ENCODE data around the gene MLLT10.
"Not testable (repeated sequence)": the region's sequence is repeated elsewhere in the genome, so short reads cannot be mapped to it uniquely, and the experiment has no call there.

The MLLT10 gene

GRCh38 chr10:21529032-21529910 is 4.8 kb upstream of the MLLT10 start:
- DNase-seq: no peak

GRCh38 chr10:21530168-21530567 is 3.9 kb upstream of the MLLT10 start:
- no peak for DNase-seq

- DNase-seq: no peak
Measured at GRCh38 chr10:21530641-21531040, 3.4 kb upstream of the MLLT10 start.

GRCh38 chr10:21531164-21531563 is 2.9 kb upstream of the MLLT10 start:
- DNase-seq: no peak

- DNase-seq: no peak
Measured at GRCh38 chr10:21532694-21533466, 1.2 kb upstream of the MLLT10 start.

- no peak for DNase-seq
Measured at GRCh38 chr10:21534280-21534586, 201 bp downstream of the MLLT10 start.

GRCh38 chr10:21534604-21535493 is 817 bp downstream of the MLLT10 start:
- peak; percentile 42 for DNase-seq

- no peak for DNase-seq
Measured at GRCh38 chr10:21535494-21535965, 1.5 kb downstream of the MLLT10 start.

- DNase-seq: not testable (repeated sequence)
Measured at GRCh38 chr10:21535976-21536375, 1.9 kb downstream of the MLLT10 start.

GRCh38 chr10:21536874-21537273 is 2.8 kb downstream of the MLLT10 start:
- no peak for DNase-seq

- not testable (repeated sequence) for DNase-seq
Measured at GRCh38 chr10:21540701-21541100, 6.7 kb downstream of the MLLT10 start.

GRCh38 chr10:21547246-21547645 is 13.2 kb downstream of the MLLT10 start:
- no peak for DNase-seq

GRCh38 chr10:21552638-21553037 is 18.6 kb downstream of the MLLT10 start:
- DNase-seq: no peak

- DNase-seq: no peak
Measured at GRCh38 chr10:21556527-21556926, 22.5 kb downstream of the MLLT10 start.

- DNase-seq: not testable (repeated sequence)
Measured at GRCh38 chr10:21558984-21559383, 25.0 kb downstream of the MLLT10 start.

GRCh38 chr10:21570761-21571521 is 36.9 kb downstream of the MLLT10 start:
- DNase-seq: no peak

- no peak for DNase-seq
Measured at GRCh38 chr10:21572578-21572977, 38.5 kb downstream of the MLLT10 start.

GRCh38 chr10:21574514-21574913 is 40.5 kb downstream of the MLLT10 start:
- DNase-seq: not testable (repeated sequence)

GRCh38 chr10:21579291-21579690 is 45.3 kb downstream of the MLLT10 start:
- no peak for DNase-seq

GRCh38 chr10:21581421-21581834 is 47.4 kb downstream of the MLLT10 start:
- DNase-seq: not testable (repeated sequence)

- no peak for DNase-seq
Measured at GRCh38 chr10:21584834-21585530, 51.0 kb downstream of the MLLT10 start.

- no peak for DNase-seq
Measured at GRCh38 chr10:21587391-21587790, 53.4 kb downstream of the MLLT10 start.

Measured in activated gamma-delta T cell treated with Interleukin-2 at 50 U/mL for 16 hours (primary cell).